A549 (cell line): ENCODE data around the gene ASAH2B. TPM values are rescaled to one million over a fixed set of nuclear protein-coding genes. Genes with fewer than 3 reads are reported as not detected.
"Not testable (repeated sequence)": the region's sequence is repeated elsewhere in the genome, so short reads cannot be mapped to it uniquely, and the experiment has no call there.

Experiments used
- ATAC-seq, 2 experiments: fragments of 200-7000 bp in 1 of 2; fragments of >200 bp in 1 of 2; cut with Nextera tagmentation in 1 of 2; cut with Tn5 transposase in 1 of 2; 3 replicates each; pipeline versions ENCODE4 v1.8.0 to v1.9.1; 2018 to 2020; ENCODE audit warnings: mild to moderate bottlenecking in 1 of 2, moderate library complexity in 1 of 2
- CTCF ChIA-PET: fragments of 300-600 bp; sonication (Branson Sonifier 250); formaldehyde crosslinking; extraction: SDS; loops from one replicate; lab custom pipeline; 2021; ENCODE audit warnings: antibody characterized with exemption, inconsistent platforms; lab: Yijun Ruan, JAX
- POLR2A ChIA-PET: fragments of 350-600 bp; formaldehyde crosslinking; extraction: SDS; loops from one replicate; lab custom pipeline; 2021; ENCODE audit warnings: antibody characterized with exemption, inconsistent platforms; lab: Yijun Ruan, JAX
- DNase-seq, 2 experiments: peaks; one replicate each; pipeline versions ENCODE4 v3.0.0 to v3.0.0-alpha.2; 2011 to 2016; ENCODE audit warnings: low read depth in 1 of 2, low spot score in 1 of 2
- FAIRE-seq: peaks from 2 replicates; lab custom pipeline; 2011; peaks lifted over from hg19 to GRCh38; lab: Jason Lieb, UNC
- H3K27ac ChIP-seq, 2 experiments: fragments of >200 bp; sonication (Bioruptor Twin); formaldehyde crosslinking; 3 replicates each; pipeline ENCODE4 v1.5.1; 2016 to 2017
- H3K4me1 ChIP-seq: fragments of >200 bp; sonication (Bioruptor Twin); formaldehyde crosslinking; 3 replicates; pipeline ENCODE4 v1.6.1; 2016
- H3K4me2 ChIP-seq: fragments of >200 bp; sonication (Bioruptor Twin); formaldehyde crosslinking; 3 replicates; pipeline ENCODE4 v1.6.1; 2016
- H3K4me3 ChIP-seq: fragments of >200 bp; sonication (Bioruptor Twin); formaldehyde crosslinking; 3 replicates; pipeline ENCODE4 v1.5.1; 2016
- H3K9me3 ChIP-seq: fragments of >200 bp; sonication (Bioruptor Twin); formaldehyde crosslinking; 3 replicates; pipeline ENCODE4 v1.6.1; 2016
- ATOH8 ChIP-seq: fragments of 250-450 bp; sonication (Bioruptor Pico); IDR thresholded peaks from 2 replicates; pipeline ENCODE4 v1.5.0; 2020; ENCODE audit warnings: low read depth, mild to moderate bottlenecking, moderate library complexity
- BCL3 ChIP-seq: fragments of >200 bp; sonication (Bioruptor Twin); formaldehyde crosslinking; IDR thresholded peaks from 3 replicates; pipeline ENCODE4 v1.6.1; 2016
- CBX2 ChIP-seq: fragments of 200-600 bp; sonication (generic); IDR thresholded peaks from 2 replicates; pipeline ENCODE4 v1.6.1; 2016; ENCODE audit warnings: low read depth, mild to moderate bottlenecking, borderline replicate concordance
- CEBPB ChIP-seq, 2 experiments: fragments of >200 bp in 1 of 2; sonication (Bioruptor Twin) in 1 of 2; formaldehyde crosslinking in 1 of 2; IDR thresholded peaks; 2 replicates each; pipeline ENCODE4 v1.6.1; 2012 to 2016
- CHD2 ChIP-seq: fragments of 150-350 bp; IDR thresholded peaks from 2 replicates; pipeline ENCODE4 v1.6.1; 2014; ENCODE audit warnings: low read length; ENCODE audit not compliant: partially characterized antibody
- EHF ChIP-seq: fragments of 250-450 bp; sonication (Bioruptor Pico); IDR thresholded peaks from 2 replicates; pipeline ENCODE4 v1.5.0; 2020; ENCODE audit warnings: mild to moderate bottlenecking
- ESRRA ChIP-seq: fragments of 150-350 bp; IDR thresholded peaks from 2 replicates; pipeline ENCODE4 v1.6.1; 2014; ENCODE audit warnings: mild to moderate bottlenecking, low read length, borderline replicate concordance
- FOSB ChIP-seq: fragments of 250-450 bp; sonication (Bioruptor Pico); IDR thresholded peaks from 2 replicates; pipeline ENCODE4 v1.5.0; 2020; ENCODE audit warnings: mild to moderate bottlenecking, moderate library complexity
- GATA3 ChIP-seq: IDR thresholded peaks from 2 replicates; pipeline ENCODE4 v1.6.1; 2012; ENCODE audit warnings: borderline replicate concordance
- HDAC2 ChIP-seq: fragments of 200-600 bp; sonication (generic); IDR thresholded peaks from 2 replicates; pipeline ENCODE4 v1.6.1; 2016
- HES2 ChIP-seq: fragments of >200 bp; sonication (Bioruptor Twin); formaldehyde crosslinking; IDR thresholded peaks from 2 replicates; pipeline ENCODE4 v1.6.1; 2016
- HEYL ChIP-seq: fragments of 250-450 bp; sonication (Bioruptor Pico); IDR thresholded peaks from 2 replicates; pipeline ENCODE4 v1.8.0; 2021; ENCODE audit warnings: mild to moderate bottlenecking, moderate library complexity
- HMGXB4 ChIP-seq: fragments of 250-450 bp; sonication (Bioruptor Pico); IDR thresholded peaks from 2 replicates; pipeline ENCODE4 v1.5.0; 2021; ENCODE audit warnings: mild to moderate bottlenecking, moderate library complexity, borderline replicate concordance
- JUN ChIP-seq, 2 experiments: fragments of >200 bp; sonication (Bioruptor Twin); formaldehyde crosslinking; IDR thresholded peaks; 2 replicates in 1 of 2; 3 replicates in 1 of 2; pipeline ENCODE4 v1.6.1; 2016 to 2017
- JUNB ChIP-seq: fragments of >200 bp; sonication (Bioruptor Twin); formaldehyde crosslinking; IDR thresholded peaks from 2 replicates; pipeline ENCODE4 v1.6.1; 2016
- MAFK ChIP-seq: fragments of 450-650 bp; IDR thresholded peaks from 2 replicates; pipeline ENCODE4 v1.6.1; 2014; ENCODE audit not compliant: partially characterized antibody
- MAX ChIP-seq: IDR thresholded peaks from 2 replicates; pipeline ENCODE4 v1.6.1; 2012
- MYC ChIP-seq: IDR thresholded peaks from 2 replicates; pipeline ENCODE4 v1.6.1; 2012; ENCODE audit warnings: mild to moderate bottlenecking, inconsistent platforms, low read length, improper control_type of control experiment, borderline replicate concordance
- NPAS2 ChIP-seq: fragments of 250-450 bp; sonication (Bioruptor Pico); IDR thresholded peaks from 2 replicates; pipeline ENCODE4 v1.8.0; 2022; ENCODE audit warnings: mild to moderate bottlenecking, moderate library complexity, borderline replicate concordance
- PHF8 ChIP-seq: fragments of 200-600 bp; sonication (generic); IDR thresholded peaks from 2 replicates; pipeline ENCODE4 v1.6.1; 2016; ENCODE audit warnings: low read depth, mild to moderate bottlenecking, antibody characterized with exemption, moderate library complexity, borderline replicate concordance
- POLR2AphosphoS2 ChIP-seq: conservative IDR thresholded peaks from 2 replicates; pipeline ENCODE4 v1.6.1; 2012; ENCODE audit warnings: low read length, improper control_type of control experiment, inconsistent platforms
- RAD21 ChIP-seq, 2 experiments: fragments of >200 bp in 1 of 2; sonication (Bioruptor Twin) in 1 of 2; formaldehyde crosslinking in 1 of 2; IDR thresholded peaks in 1 of 2; conservative IDR thresholded peaks in 1 of 2; 2 replicates in 1 of 2; 3 replicates in 1 of 2; pipeline ENCODE4 v1.6.1; 2012 to 2018; ENCODE audit warnings: inconsistent platforms in 1 of 2
- RARB ChIP-seq: fragments of 250-450 bp; sonication (Bioruptor Pico); IDR thresholded peaks from 2 replicates; pipeline ENCODE4 v1.8.0; 2021; ENCODE audit warnings: mild to moderate bottlenecking, moderate library complexity
- ZC3H11A ChIP-seq: fragments of 450-650 bp; IDR thresholded peaks from 2 replicates; pipeline ENCODE4 v1.6.1; 2014; ENCODE audit warnings: antibody characterized with exemption, mild to moderate bottlenecking
- ZFP36 ChIP-seq: fragments of 450-650 bp; IDR thresholded peaks from 2 replicates; pipeline ENCODE4 v1.6.1; 2014; ENCODE audit warnings: borderline replicate concordance; ENCODE audit not compliant: partially characterized antibody
- ZNF302 ChIP-seq: fragments of 250-450 bp; sonication (Bioruptor Pico); IDR thresholded peaks from 2 replicates; pipeline ENCODE4 v1.9.0; 2021; ENCODE audit warnings: inconsistent platforms, mild to moderate bottlenecking, moderate library complexity
- WGBS: methylation state at CpG from one replicate; pipeline ENCODE4 v1.1.6; 2017; ENCODE audit errors: missing lambda C conversion rate; 5-methylcytosine and 5-hydroxymethylcytosine counted together
- polyA plus RNA-seq, 4 experiments: library from polyadenylated mRNA; depleted of rRNA in 3 of 4; stranded (reverse); fragments of >200 nt; fragmentation: RNase III in 1 of 4; extraction: RNeasy Plus Mini Kit Qiagen cat#74134 plus additional on column Dnase treatment in 1 of 4; gene quantifications; 2 replicates in 3 of 4; 3 replicates in 1 of 4; pipeline ENCODE4 v1.2.3, GENCODE V29; 2011 to 2017

ASAH2B gene
- polyA plus RNA-seq, 2 of the 4 experiments (the other 2 are of a cell fraction): 3.9 to 10.5 TPM

- 0 out of 3 replicates have a peak, but pooled peaks have one; percentile 28 for TF ChIP-seq BCL3
- no peak for TF ChIP-seq FOSB (CRISPR knock-in tag)
- TF ChIP-seq ZNF302 (CRISPR knock-in tag): no peak
- TF ChIP-seq MAFK: no peak
- TF ChIP-seq RAD21 (conservative IDR thresholded peaks at IDR 0.05 in 1 of 2, IDR thresholded peaks at IDR 0.05 in 1 of 2): no peak
- no peak for TF ChIP-seq CEBPB (IDR thresholded peaks at IDR 0.05)
- no peak for TF ChIP-seq ESRRA
- TF ChIP-seq MAX: peak; percentile 88
- TF ChIP-seq HEYL (CRISPR knock-in tag): no peak
- TF ChIP-seq JUNB: no peak
- no peak for TF ChIP-seq ATOH8
- TF ChIP-seq JUN (IDR thresholded peaks at IDR 0.05): peak; percentile 59 to 85; a peak in 4 of 5 replicates
- TF ChIP-seq ZC3H11A: no peak
- peak; percentile 4 for TF ChIP-seq CHD2
- no peak for TF ChIP-seq MYC
- no peak for TF ChIP-seq CBX2
- TF ChIP-seq HES2: no peak
- TF ChIP-seq PHF8: peak; percentile 89
- TF ChIP-seq HMGXB4 (CRISPR knock-in tag): no peak
- no peak for TF ChIP-seq HDAC2
- TF ChIP-seq EHF (CRISPR knock-in tag): no peak
- TF ChIP-seq RARB (CRISPR knock-in tag): no peak
- TF ChIP-seq NPAS2 (CRISPR knock-in tag): no peak
- no peak for TF ChIP-seq GATA3
- TF ChIP-seq ZFP36: no peak
- no peak for TF ChIP-seq POLR2AphosphoS2
Observed at GRCh38 chr10:50739618-50740292, at the start of gene ASAH2B (continued).

- H3K9me3 ChIP-seq, CTCF ChIA-PET, H3K27ac ChIP-seq, POLR2A ChIA-PET, FAIRE-seq, H3K4me1 ChIP-seq, H3K4me2 ChIP-seq, H3K4me3 ChIP-seq, DNase-seq: not testable (repeated sequence)
- peak in 1 of 2 experiments; percentile 75; a peak in 3 of 6 replicates for ATAC-seq
- WGBS: 0% methylated on average over 1 of the region's 4 CpGs
Observed at GRCh38 chr10:50697819-50698218, 41.9 kb upstream of the ASAH2B start.

- DNase-seq, POLR2A ChIA-PET, H3K27ac ChIP-seq, H3K4me2 ChIP-seq, H3K4me3 ChIP-seq, H3K9me3 ChIP-seq, CTCF ChIA-PET, H3K4me1 ChIP-seq, FAIRE-seq: not testable (repeated sequence)
- ATAC-seq: peak in 1 of 2 experiments; percentile 53; a peak in 3 of 6 replicates
- WGBS: 20% methylated on average over 1 of the region's 5 CpGs
Observed at GRCh38 chr10:50701947-50702346, 37.8 kb upstream of the ASAH2B start.

- ATAC-seq, FAIRE-seq, H3K4me3 ChIP-seq, H3K4me1 ChIP-seq, POLR2A ChIA-PET, DNase-seq, H3K9me3 ChIP-seq, H3K4me2 ChIP-seq, H3K27ac ChIP-seq, CTCF ChIA-PET: not testable (repeated sequence)
- 72% methylated on average over 5 of the region's 7 CpGs for WGBS
Observed at GRCh38 chr10:50702997-50703396, 36.7 kb upstream of the ASAH2B start.

GRCh38 chr10:50704436-50705079 lies 35.2 kb upstream of the ASAH2B start:
- H3K27ac ChIP-seq, POLR2A ChIA-PET, H3K4me3 ChIP-seq, H3K4me2 ChIP-seq, FAIRE-seq, H3K9me3 ChIP-seq, ATAC-seq, DNase-seq, H3K4me1 ChIP-seq, CTCF ChIA-PET: not testable (repeated sequence)
- 35% methylated on average over 5 of the region's 5 CpGs for WGBS
